GM10248 (cell line): ENCODE measurements around the gene PCLO.
"Not testable (repeated sequence)": the region's sequence is repeated elsewhere in the genome, so short reads cannot be mapped to it uniquely, and the experiment has no call there.

Experiments
- CTCF ChIA-PET: fragments of 300-600 bp; sonication (Branson Sonifier 250); formaldehyde crosslinking; extraction: SDS; loops from one replicate; lab custom pipeline; 2021; ENCODE audit warnings: antibody characterized with exemption; lab: Yijun Ruan, JAX
- POLR2A ChIA-PET: fragments of 350-650 bp; sonication (Branson Sonifier 250); formaldehyde crosslinking; extraction: SDS; loops from one replicate; lab custom pipeline; 2020; ENCODE audit warnings: antibody characterized with exemption; lab: Yijun Ruan, JAX
- DNase-seq: peaks from one replicate; pipeline ENCODE4 v3.0.0; 2012; ENCODE audit errors: extremely low spot score
- CTCF ChIP-seq: IDR thresholded peaks from 2 replicates; pipeline ENCODE4 v1.5.1; 2012; ENCODE audit warnings: mild to moderate bottlenecking, low read depth; ENCODE audit errors: extremely low read depth, missing control alignments, control extremely low read depth

PCLO gene

GRCh38 chr7:83105063-83105462, 57.6 kb downstream of the PCLO start:
- TF ChIP-seq CTCF = no peak
- no peak for DNase-seq
- CTCF ChIA-PET = no interaction called here
- POLR2A ChIA-PET = no interaction called here

GRCh38 chr7:83101530-83101929, 61.2 kb downstream of the PCLO start:
- no peak for DNase-seq
- ChIA-PET CTCF (interaction anchor here (1.9 kb wide), 1 partner anchor 11 kb away, joined by 4 read pairs; no protein-coding TSS in a partner anchor), POLR2A (no interaction called here)
- TF ChIP-seq CTCF = no peak

- POLR2A ChIA-PET = no interaction called here
These were observed 66.6 kb downstream of the PCLO start for GRCh38 chr7:83096065-83096580.

GRCh38 chr7:83085299-83085698, 77.4 kb downstream of the PCLO start:
- ChIA-PET POLR2A (no interaction called here), CTCF (no interaction called here)
- no peak for DNase-seq
- TF ChIP-seq CTCF = no peak

More at GRCh38 chr7:83096065-83096580, 66.6 kb downstream of the PCLO start:
- CTCF ChIA-PET = no interaction called here
- no peak for TF ChIP-seq CTCF
- no peak for DNase-seq

- DNase-seq, POLR2A ChIA-PET: not testable (repeated sequence)
- CTCF ChIA-PET = interaction anchor here (1.1 to 1.2 kb wide), 2 partner anchors 8 to 66 kb away, joined by 3 read pairs; no protein-coding TSS in a partner anchor
These were observed 82.8 kb downstream of the PCLO start for GRCh38 chr7:83079879-83080278.

GRCh38 chr7:83077328-83077727, 85.4 kb downstream of the PCLO start:
- no peak for DNase-seq
- no peak for TF ChIP-seq CTCF
- ChIA-PET POLR2A (no interaction called here), CTCF (interaction anchor here (1.1 to 1.6 kb wide), 2 partner anchors 11 to 46 kb away, joined by 3 to 5 read pairs; no protein-coding TSS in a partner anchor)
